ENCODE measurements around the gene SLC38A2. TPM values are rescaled to one million over a fixed set of nuclear protein-coding genes. Genes with fewer than 3 reads are reported as not detected.

SLC38A2 gene
- total RNA-seq, 3 donors from 2014 or later, result 250 to 424 (median 399) TPM

DNA sequence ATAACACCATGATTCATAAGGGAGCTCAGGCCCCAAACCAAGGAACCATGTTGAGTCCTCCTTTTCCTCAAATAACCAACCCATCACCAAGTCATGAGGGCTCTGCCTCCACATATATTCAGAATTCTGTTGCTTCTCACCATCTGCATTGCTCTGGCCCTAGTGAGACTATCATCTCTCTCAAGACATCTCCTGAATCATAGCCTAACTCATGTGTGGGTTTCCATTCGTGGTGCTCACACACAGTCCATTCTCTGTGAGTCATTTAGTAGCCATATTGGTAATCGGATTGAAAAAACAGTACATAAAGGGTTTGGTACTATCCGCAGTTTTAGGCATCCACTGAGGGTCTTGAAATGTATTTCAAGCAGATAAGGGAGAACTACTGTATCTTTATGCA, 5.1 kb upstream of the SLC38A2 start:
- H3K4me3 ChIP-seq, result no peak overlapping the region
- no peaks in the 10 kb centered on the region for H3K9me3 ChIP-seq
- no peak for DNase-seq (ENCODE audit: low spot score in 2 of 2)
- H3K36me3 ChIP-seq, result no peaks in the 10 kb centered on the region
- H3K27me3 ChIP-seq, result no peaks in the 10 kb centered on the region
- peaks cover 5 to 8% of the 10 kb centered on the region in 2 donors for H3K4me1 ChIP-seq
- no peak overlapping the region for H3K27ac ChIP-seq
- intact Hi-C loops (cut with DNase I; ENCODE audit: low total_unique reads), result no loop called here
- TF ChIP-seq POLR2A (IDR thresholded peaks at IDR 0.05) (no peak), POLR2AphosphoS5 (IDR thresholded peaks at IDR 0.05) (no peak)
- TF ChIP-seq, protein P1, sequence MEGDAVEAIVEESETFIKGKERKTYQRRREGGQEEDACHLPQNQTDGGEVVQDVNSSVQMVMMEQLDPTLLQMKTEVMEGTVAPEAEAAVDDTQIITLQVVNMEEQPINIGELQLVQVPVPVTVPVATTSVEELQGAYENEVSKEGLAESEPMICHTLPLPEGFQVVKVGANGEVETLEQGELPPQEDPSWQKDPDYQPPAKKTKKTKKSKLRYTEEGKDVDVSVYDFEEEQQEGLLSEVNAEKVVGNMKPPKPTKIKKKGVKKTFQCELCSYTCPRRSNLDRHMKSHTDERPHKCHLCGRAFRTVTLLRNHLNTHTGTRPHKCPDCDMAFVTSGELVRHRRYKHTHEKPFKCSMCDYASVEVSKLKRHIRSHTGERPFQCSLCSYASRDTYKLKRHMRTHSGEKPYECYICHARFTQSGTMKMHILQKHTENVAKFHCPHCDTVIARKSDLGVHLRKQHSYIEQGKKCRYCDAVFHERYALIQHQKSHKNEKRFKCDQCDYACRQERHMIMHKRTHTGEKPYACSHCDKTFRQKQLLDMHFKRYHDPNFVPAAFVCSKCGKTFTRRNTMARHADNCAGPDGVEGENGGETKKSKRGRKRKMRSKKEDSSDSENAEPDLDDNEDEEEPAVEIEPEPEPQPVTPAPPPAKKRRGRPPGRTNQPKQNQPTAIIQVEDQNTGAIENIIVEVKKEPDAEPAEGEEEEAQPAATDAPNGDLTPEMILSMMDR (IDR thresholded peaks at IDR 0.05), result no peak

DNA sequence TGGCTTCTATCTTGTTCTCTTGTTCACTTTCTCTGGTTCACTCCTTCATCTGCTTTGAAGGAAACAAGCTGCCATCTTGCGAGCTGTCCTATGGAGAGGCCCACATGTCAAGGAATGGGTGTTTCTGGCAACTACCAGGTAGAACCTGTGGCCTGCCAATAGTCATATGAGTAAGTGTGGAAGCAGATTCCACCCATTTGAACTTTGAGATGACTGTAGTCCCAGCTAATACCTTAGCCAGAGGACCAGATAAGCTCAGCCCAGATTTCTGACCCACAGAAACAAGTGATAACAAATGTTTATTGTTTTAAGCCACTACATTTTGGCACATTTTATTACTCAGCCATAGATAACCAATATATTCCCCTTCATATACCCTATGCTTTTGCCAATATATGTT, 4.0 kb upstream of the SLC38A2 start:
- no peaks in the 10 kb centered on the region for H3K9me3 ChIP-seq
- peaks cover under 1 to 5% of the 10 kb centered on the region in 2 donors for H3K4me1 ChIP-seq
- TF ChIP-seq, protein P1 (IDR thresholded peaks at IDR 0.05), result no peak
- TF ChIP-seq POLR2A (IDR thresholded peaks at IDR 0.05) (no peak), POLR2AphosphoS5 (IDR thresholded peaks at IDR 0.05) (no peak)
- intact Hi-C loops (cut with DNase I; ENCODE audit: low total_unique reads), result no loop called here
- H3K4me3 ChIP-seq, result no peak overlapping the region
- H3K27ac ChIP-seq, result no peak overlapping the region
- DNase-seq (ENCODE audit: low spot score in 2 of 2), result no peak
- H3K36me3 ChIP-seq, result no peaks in the 10 kb centered on the region
- H3K27me3 ChIP-seq, result no peaks in the 10 kb centered on the region

DNA sequence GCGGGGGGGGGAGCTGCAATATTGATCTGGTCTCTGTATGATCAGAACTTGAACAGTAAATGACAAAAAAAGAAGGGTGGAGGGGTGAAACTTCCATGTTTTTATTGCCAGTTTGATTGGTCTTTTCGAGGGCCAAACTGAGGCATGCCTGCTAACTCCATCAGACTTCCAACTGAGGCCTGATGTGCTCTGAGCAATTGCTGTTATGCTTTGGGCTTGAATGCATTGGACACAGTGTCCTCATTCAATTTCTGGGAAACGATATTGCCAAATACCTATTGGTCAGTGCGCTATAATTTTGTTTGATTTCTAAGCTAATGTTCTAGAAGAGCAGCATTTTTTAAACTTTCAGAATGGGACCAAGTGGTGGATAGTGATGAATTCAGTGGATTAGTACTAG, 2.1 kb upstream of the SLC38A2 start:
- no peak for TF ChIP-seq POLR2A (IDR thresholded peaks at IDR 0.05)
- TF ChIP-seq, protein P1 (IDR thresholded peaks at IDR 0.05), result no peak
- TF ChIP-seq POLR2AphosphoS5 (IDR thresholded peaks at IDR 0.05), result no peak
- intact Hi-C loops (cut with DNase I; ENCODE audit: low total_unique reads), result no loop called here

DNA sequence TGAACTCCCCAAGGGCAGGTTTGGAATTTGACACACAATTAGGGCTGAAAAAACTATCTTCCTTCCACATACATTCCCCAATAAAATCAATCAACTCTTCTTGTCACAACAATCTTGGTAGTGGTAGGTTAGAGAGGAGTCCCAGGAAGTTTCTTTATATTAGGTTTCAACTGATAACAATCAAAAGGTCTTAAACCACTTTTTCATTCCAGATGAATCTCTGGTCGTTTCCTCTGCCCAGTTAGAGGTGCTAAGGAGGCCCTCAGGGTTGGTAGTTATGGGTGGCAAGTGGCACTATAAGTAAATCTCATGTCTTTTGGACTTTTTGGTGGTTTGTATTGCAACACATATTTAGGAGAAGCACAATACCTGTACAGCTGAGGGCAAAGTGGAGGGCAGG, 1.7 kb upstream of the SLC38A2 start:
- no peak for DNase-seq (ENCODE audit: low spot score in 2 of 2)
- Histone ChIP-seq H3K27me3 (no peaks in the 10 kb centered on the region), H3K27ac (no peak overlapping the region), H3K4me3 (no peak overlapping the region), H3K36me3 (peaks cover 2% of the 10 kb centered on the region), H3K9me3 (no peaks in the 10 kb centered on the region), H3K4me1 (peaks cover 4 to 5% of the 10 kb centered on the region in 2 donors)
- intact Hi-C loops (cut with DNase I; ENCODE audit: low total_unique reads), result no loop called here
- TF ChIP-seq, protein P1 (IDR thresholded peaks at IDR 0.05), result no peak
- TF ChIP-seq POLR2AphosphoS5 (IDR thresholded peaks at IDR 0.05), result no peak
- no peak for TF ChIP-seq POLR2A (IDR thresholded peaks at IDR 0.05)

More for the DNA sequence above, 2.1 kb upstream of the SLC38A2 start:
- peaks cover 2% of the 10 kb centered on the region for H3K36me3 ChIP-seq
- H3K4me3 ChIP-seq, result no peak overlapping the region
- no peaks in the 10 kb centered on the region for H3K9me3 ChIP-seq
- no peak for DNase-seq (ENCODE audit: low spot score in 2 of 2)
- peaks cover 0 to 5% of the 10 kb centered on the region in 2 donors for H3K4me1 ChIP-seq
- no peak overlapping the region for H3K27ac ChIP-seq
- H3K27me3 ChIP-seq, result no peaks in the 10 kb centered on the region

DNA sequence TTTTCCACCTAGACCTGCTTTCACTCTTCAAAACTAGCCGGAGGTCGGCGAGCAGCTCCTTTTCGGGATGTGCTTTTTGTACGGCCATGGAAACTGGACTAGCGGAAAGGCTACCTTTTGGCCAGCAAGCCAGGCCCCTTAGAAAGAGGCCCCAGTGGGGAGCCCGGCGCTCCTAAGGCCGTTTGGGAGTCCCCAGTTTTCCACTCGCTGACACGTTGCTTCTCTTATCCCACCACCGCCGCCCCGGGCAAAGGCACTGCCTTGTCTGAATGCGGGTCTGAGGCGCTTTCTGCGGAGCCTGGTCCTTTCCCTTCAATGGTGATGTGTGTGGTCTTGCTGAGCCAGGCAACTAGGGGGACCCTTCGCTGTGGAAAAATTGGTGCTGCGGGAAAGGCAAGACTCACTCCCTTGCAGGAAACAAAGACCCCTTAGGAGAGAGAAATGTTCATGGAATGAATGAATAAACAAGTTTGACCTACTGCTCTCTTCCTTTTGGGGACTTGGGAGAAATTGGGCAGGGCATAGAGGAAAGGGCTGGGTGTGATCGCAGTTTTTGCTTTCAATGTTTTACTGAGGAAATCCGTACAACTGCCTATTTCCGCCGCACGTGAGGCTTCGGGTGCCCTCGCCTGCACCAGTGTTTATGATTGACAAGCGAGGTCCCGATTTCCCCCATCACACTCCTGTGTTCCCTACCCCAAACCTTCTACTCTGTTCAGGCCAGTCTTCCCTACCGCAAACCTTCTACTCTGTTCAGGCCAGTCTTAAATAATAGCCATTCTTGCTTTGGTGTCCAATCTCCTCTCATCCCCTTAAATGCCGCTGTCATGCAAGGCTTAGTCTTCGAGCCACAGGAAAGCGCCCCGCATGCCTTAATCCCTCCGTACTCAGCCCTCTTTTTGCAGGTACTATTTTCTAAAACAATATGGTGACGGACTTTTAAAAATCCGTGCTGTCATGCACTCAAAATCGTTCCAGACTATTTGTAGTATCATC, 1.0 kb upstream of the SLC38A2 start:
- TF ChIP-seq, protein P1 (IDR thresholded peaks at IDR 0.05), result no peak
- TF ChIP-seq POLR2A (IDR thresholded peaks at IDR 0.05) (no peak), POLR2AphosphoS5 (IDR thresholded peaks at IDR 0.05) (no peak)
- H3K4me3 ChIP-seq, result peak overlapping the region; percentile 89 to 99 (median 97)
- H3K9me3 ChIP-seq, result no peaks in the 10 kb centered on the region
- H3K27me3 ChIP-seq, result no peaks in the 10 kb centered on the region
- intact Hi-C loops (cut with DNase I; ENCODE audit: low total_unique reads), result no loop called here
- peak; percentile 54 to 67 for DNase-seq (ENCODE audit: low spot score in 2 of 2)
- peaks cover 2% of the 10 kb centered on the region for H3K36me3 ChIP-seq
- peak overlapping the region; percentile 95 to 98 for H3K27ac ChIP-seq
- H3K4me1 ChIP-seq, result peaks cover 11% of the 10 kb centered on the region in 2 donors
